ENCODE data around the gene CRLF2.

DNA sequence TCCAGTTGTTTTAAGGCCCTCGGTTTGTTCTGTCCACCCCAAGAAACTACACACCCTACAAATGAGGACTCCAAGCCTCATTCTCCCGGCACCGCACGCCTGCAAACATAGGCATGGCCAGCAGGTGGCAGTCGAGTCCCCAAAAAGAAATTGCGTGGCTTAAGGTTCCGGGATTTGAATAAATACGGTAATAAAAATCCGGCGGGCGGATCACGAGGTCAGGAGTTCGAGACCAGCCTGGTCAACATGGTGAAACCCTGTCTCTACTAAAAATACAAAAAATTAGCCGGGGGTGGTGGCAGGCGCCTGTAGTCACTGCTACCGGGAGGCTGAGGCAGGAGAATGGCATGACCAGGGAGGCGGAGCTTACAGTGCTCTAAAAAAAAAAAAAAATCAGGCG, 34.4 kb upstream of the CRLF2 start:
- TF ChIP-seq, protein P1, sequence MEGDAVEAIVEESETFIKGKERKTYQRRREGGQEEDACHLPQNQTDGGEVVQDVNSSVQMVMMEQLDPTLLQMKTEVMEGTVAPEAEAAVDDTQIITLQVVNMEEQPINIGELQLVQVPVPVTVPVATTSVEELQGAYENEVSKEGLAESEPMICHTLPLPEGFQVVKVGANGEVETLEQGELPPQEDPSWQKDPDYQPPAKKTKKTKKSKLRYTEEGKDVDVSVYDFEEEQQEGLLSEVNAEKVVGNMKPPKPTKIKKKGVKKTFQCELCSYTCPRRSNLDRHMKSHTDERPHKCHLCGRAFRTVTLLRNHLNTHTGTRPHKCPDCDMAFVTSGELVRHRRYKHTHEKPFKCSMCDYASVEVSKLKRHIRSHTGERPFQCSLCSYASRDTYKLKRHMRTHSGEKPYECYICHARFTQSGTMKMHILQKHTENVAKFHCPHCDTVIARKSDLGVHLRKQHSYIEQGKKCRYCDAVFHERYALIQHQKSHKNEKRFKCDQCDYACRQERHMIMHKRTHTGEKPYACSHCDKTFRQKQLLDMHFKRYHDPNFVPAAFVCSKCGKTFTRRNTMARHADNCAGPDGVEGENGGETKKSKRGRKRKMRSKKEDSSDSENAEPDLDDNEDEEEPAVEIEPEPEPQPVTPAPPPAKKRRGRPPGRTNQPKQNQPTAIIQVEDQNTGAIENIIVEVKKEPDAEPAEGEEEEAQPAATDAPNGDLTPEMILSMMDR (IDR thresholded peaks at IDR 0.05; ENCODE audit: insufficient read depth, low read length, poor library complexity, severe bottlenecking), result peak; percentile 27
- TF ChIP-seq EZH2phosphoT487 (conservative IDR thresholded peaks at IDR 0.05; ENCODE audit: low read length), result no peak

Data from SU-DHL-6 (cell line).